Measurements from ENCODE around the gene KNDC1. TPM values are rescaled to one million over a fixed set of nuclear protein-coding genes. Genes with fewer than 3 reads are reported as not detected.

Gene KNDC1
- total RNA-seq, 3 donors from 2014 or later: 0.14 to 0.60 (median 0.32) TPM

- H3K4me1 ChIP-seq (ENCODE audit: low read depth): no peaks in the 10 kb centered on the region
- no peaks in the 10 kb centered on the region for H3K36me3 ChIP-seq (ENCODE audit: low read depth)
- no peak overlapping the region for H3K4me3 ChIP-seq
- no peak for ATAC-seq
- H3K9me3 ChIP-seq: no peaks in the 10 kb centered on the region
- no peak for TF ChIP-seq CTCF (IDR thresholded peaks at IDR 0.05)
- DNase-seq: no peak
- intact Hi-C loops (cut with DNase I, micrococcal nuclease): no loop called here
These were observed 5.6 kb upstream of the KNDC1 start for GRCh38 chr10:133154411-133154810.

- H3K36me3 ChIP-seq (ENCODE audit: low read depth): no peaks in the 10 kb centered on the region
- H3K4me1 ChIP-seq (ENCODE audit: low read depth): no peaks in the 10 kb centered on the region
- no peak overlapping the region for H3K4me3 ChIP-seq
- no peak for TF ChIP-seq CTCF (IDR thresholded peaks at IDR 0.05)
- intact Hi-C loops (cut with DNase I, micrococcal nuclease): no loop called here
- no peaks in the 10 kb centered on the region for H3K9me3 ChIP-seq
- no peak for DNase-seq
- ATAC-seq: no peak
These were observed 4.8 kb upstream of the KNDC1 start for GRCh38 chr10:133154996-133155778.

- Histone ChIP-seq H3K4me1 (ENCODE audit: low read depth) (peaks cover 10% of the 10 kb centered on the region), H3K4me3 (no peak overlapping the region), H3K9me3 (no peaks in the 10 kb centered on the region), H3K36me3 (ENCODE audit: low read depth) (no peaks in the 10 kb centered on the region)
- DNase-seq: no peak
- no peak for TF ChIP-seq CTCF (IDR thresholded peaks at IDR 0.05)
- intact Hi-C loops (cut with DNase I, micrococcal nuclease): no loop called here
- ATAC-seq: no peak
These were observed 3.1 kb upstream of the KNDC1 start for GRCh38 chr10:133156674-133157579.

- no peak for ATAC-seq
- no peaks in the 10 kb centered on the region for H3K9me3 ChIP-seq
- no peak for DNase-seq
- H3K4me1 ChIP-seq (ENCODE audit: low read depth): peaks cover 10% of the 10 kb centered on the region
- no peak overlapping the region for H3K4me3 ChIP-seq
- TF ChIP-seq CTCF (IDR thresholded peaks at IDR 0.05): no peak
- intact Hi-C loops (cut with DNase I, micrococcal nuclease): no loop called here
- H3K36me3 ChIP-seq (ENCODE audit: low read depth): no peaks in the 10 kb centered on the region
These were observed 2.2 kb upstream of the KNDC1 start for GRCh38 chr10:133157662-133158436.

GRCh38 chr10:133158437-133158755, 1.6 kb upstream of the KNDC1 start:
- no peaks in the 10 kb centered on the region for H3K9me3 ChIP-seq
- ATAC-seq: no peak
- H3K4me3 ChIP-seq: no peak overlapping the region
- no peak for TF ChIP-seq CTCF (IDR thresholded peaks at IDR 0.05)
- peaks cover 10% of the 10 kb centered on the region for H3K4me1 ChIP-seq (ENCODE audit: low read depth)
- intact Hi-C loops (cut with DNase I, micrococcal nuclease): no loop called here
- DNase-seq: no peak
- no peaks in the 10 kb centered on the region for H3K36me3 ChIP-seq (ENCODE audit: low read depth)

Data from mucosa of descending colon (tissue), 3 donors.